Breast epithelium (tissue), 3 donors: ENCODE results near the gene SERPINB13.

ENCODE experiments used
- POLR2A ChIP-seq: fragments of 450-650 bp; IDR thresholded peaks from one replicate; pipeline ENCODE4 v1.6.1; 2016; ENCODE audit warnings: antibody characterized with exemption, mild to moderate bottlenecking, moderate library complexity
- TF ChIP-seq, protein P1 (sequence below), 3 donors: fragments of 450-650 bp; IDR thresholded peaks; one replicate each; pipeline ENCODE4 v1.5.1; 2016 to 2017; ENCODE audit warnings: antibody characterized with exemption in 3 of 3, mild to moderate bottlenecking in 3 of 3, moderate library complexity in 3 of 3

DNA sequence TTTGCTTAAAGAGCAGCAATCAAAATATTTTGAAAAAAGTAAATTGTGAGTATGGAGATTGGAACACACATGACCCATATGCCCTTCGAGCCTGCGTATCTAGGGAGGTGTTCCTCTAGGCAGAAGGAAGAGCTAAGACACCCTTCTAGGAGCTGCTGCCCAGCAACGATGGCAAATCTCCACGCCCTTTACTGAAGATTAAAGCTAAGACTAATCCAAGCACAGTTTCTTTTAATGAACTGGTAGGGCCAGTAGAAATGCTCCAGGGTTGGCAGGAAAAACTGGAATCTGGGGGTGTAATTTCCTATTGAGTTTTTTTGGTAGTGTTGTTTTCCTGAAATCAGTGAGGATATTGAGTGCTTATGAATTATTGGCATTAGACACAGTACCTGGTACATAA, 712 bp upstream of the SERPINB13 start:
- no peak for TF ChIP-seq POLR2A
- TF ChIP-seq, protein P1, sequence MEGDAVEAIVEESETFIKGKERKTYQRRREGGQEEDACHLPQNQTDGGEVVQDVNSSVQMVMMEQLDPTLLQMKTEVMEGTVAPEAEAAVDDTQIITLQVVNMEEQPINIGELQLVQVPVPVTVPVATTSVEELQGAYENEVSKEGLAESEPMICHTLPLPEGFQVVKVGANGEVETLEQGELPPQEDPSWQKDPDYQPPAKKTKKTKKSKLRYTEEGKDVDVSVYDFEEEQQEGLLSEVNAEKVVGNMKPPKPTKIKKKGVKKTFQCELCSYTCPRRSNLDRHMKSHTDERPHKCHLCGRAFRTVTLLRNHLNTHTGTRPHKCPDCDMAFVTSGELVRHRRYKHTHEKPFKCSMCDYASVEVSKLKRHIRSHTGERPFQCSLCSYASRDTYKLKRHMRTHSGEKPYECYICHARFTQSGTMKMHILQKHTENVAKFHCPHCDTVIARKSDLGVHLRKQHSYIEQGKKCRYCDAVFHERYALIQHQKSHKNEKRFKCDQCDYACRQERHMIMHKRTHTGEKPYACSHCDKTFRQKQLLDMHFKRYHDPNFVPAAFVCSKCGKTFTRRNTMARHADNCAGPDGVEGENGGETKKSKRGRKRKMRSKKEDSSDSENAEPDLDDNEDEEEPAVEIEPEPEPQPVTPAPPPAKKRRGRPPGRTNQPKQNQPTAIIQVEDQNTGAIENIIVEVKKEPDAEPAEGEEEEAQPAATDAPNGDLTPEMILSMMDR (IDR thresholded peaks at IDR 0.05): no peak
